NCI-H146 treated with DMSO at 0.1 percent for 48 hours (cell line): ENCODE measurements around the gene CCNA2.

Experiments
- DNase-seq: peaks from one replicate; lab custom pipeline; 2025; ENCODE audit not compliant: unreplicated experiment; lab: John Stamatoyannopoulos, UW

Gene CCNA2

GRCh38 chr4:121776610-121777401, 46.9 kb downstream of the CCNA2 start:
- DNase-seq = no peak

GRCh38 chr4:121773883-121774282, 49.8 kb downstream of the CCNA2 start:
- no peak for DNase-seq

GRCh38 chr4:121771869-121772268, 51.8 kb downstream of the CCNA2 start:
- DNase-seq = no peak

GRCh38 chr4:121769341-121769740, 54.3 kb downstream of the CCNA2 start:
- DNase-seq = no peak

GRCh38 chr4:121767166-121767565, 56.5 kb downstream of the CCNA2 start:
- DNase-seq = no peak
